ENCODE data around the gene NAIF1. TPM values are rescaled to one million over a fixed set of nuclear protein-coding genes. Genes with fewer than 3 reads are reported as not detected.

Gene NAIF1
- total RNA-seq, 1 donor from 2014 or later, result 11.8 TPM

GRCh38 chr9:128062279-128062678, 4.8 kb downstream of the NAIF1 start:
- intact Hi-C loops (cut with DNase I), result no loop called here
- no peak for DNase-seq
- Histone ChIP-seq H3K4me3 (no peak overlapping the region), H3K27me3 (no peaks in the 10 kb centered on the region), H3K36me3 (no peaks in the 10 kb centered on the region), H3K4me1 (peaks cover 57% of the 10 kb centered on the region), H3K9me3 (no peaks in the 10 kb centered on the region), H3K27ac (no peak overlapping the region)
- no peak for ATAC-seq
- TF ChIP-seq, protein P1, sequence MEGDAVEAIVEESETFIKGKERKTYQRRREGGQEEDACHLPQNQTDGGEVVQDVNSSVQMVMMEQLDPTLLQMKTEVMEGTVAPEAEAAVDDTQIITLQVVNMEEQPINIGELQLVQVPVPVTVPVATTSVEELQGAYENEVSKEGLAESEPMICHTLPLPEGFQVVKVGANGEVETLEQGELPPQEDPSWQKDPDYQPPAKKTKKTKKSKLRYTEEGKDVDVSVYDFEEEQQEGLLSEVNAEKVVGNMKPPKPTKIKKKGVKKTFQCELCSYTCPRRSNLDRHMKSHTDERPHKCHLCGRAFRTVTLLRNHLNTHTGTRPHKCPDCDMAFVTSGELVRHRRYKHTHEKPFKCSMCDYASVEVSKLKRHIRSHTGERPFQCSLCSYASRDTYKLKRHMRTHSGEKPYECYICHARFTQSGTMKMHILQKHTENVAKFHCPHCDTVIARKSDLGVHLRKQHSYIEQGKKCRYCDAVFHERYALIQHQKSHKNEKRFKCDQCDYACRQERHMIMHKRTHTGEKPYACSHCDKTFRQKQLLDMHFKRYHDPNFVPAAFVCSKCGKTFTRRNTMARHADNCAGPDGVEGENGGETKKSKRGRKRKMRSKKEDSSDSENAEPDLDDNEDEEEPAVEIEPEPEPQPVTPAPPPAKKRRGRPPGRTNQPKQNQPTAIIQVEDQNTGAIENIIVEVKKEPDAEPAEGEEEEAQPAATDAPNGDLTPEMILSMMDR (IDR thresholded peaks at IDR 0.05), result no peak

- Histone ChIP-seq H3K36me3 (no peaks in the 10 kb centered on the region), H3K27ac (peak overlapping the region; percentile 9), H3K4me1 (peaks cover 59% of the 10 kb centered on the region), H3K9me3 (no peaks in the 10 kb centered on the region), H3K4me3 (no peak overlapping the region), H3K27me3 (no peaks in the 10 kb centered on the region)
- DNase-seq, result no peak
- ATAC-seq, result no peak
- TF ChIP-seq, protein P1 (IDR thresholded peaks at IDR 0.05), result no peak
- intact Hi-C loops (cut with DNase I), result no loop called here
Measured at GRCh38 chr9:128061275-128061960, 5.7 kb downstream of the NAIF1 start.

GRCh38 chr9:128059365-128059983, 7.6 kb downstream of the NAIF1 start:
- Histone ChIP-seq H3K4me3 (no peak overlapping the region), H3K27ac (no peak overlapping the region), H3K27me3 (no peaks in the 10 kb centered on the region), H3K36me3 (no peaks in the 10 kb centered on the region), H3K4me1 (peaks cover 63% of the 10 kb centered on the region), H3K9me3 (no peaks in the 10 kb centered on the region)
- intact Hi-C loops (cut with DNase I), result no loop called here
- DNase-seq (no peak), ATAC-seq (peak; percentile 5)
- TF ChIP-seq, protein P1 (IDR thresholded peaks at IDR 0.05), result no peak

GRCh38 chr9:128057724-128058409, 9.3 kb downstream of the NAIF1 start:
- DNase-seq (no peak), ATAC-seq (no peak)
- Histone ChIP-seq H3K27me3 (no peaks in the 10 kb centered on the region), H3K4me3 (no peak overlapping the region), H3K27ac (peak overlapping the region; percentile 90), H3K4me1 (peaks cover 66% of the 10 kb centered on the region), H3K9me3 (no peaks in the 10 kb centered on the region), H3K36me3 (no peaks in the 10 kb centered on the region)
- TF ChIP-seq, protein P1 (IDR thresholded peaks at IDR 0.05), result no peak
- intact Hi-C loops (cut with DNase I), result no loop called here

DNA sequence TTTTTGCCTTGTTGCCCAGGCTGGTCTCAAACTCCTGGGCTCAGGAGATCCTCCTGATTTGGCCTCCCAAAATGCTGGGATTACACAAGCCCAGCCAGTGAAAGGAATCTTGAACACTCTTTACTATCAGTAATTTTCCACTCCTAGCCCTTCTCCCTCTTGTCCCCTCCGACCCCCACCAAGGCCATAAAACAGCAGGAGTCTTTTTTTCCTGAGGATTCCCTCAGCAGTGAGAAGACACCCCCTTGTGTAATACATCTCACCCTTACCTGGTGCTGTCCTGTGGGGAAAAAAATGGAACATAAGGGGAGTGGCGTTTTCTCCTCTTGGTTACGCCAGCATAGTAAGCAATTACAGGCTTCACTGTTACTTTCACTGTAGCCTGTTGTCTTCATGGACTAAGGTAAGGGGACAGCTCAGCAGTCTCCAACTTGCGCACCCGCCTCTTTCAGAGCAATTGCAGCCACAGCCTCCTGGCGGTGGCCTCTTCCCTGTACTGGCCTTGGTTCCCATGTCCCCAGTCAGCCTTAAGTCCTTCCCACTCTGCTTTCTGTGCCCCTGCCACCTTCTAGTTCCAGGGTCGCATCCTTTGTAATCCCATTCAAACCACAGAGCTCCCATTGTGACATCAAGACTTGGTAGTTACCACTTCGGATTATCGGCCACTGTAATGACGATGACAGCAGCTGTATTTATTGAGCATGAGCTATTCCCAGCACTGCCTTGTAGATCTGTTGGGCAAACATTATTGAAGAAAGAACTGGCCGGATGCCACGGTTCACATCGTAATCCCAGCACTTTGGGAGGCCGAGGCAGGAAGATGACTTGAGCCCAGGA, 10.0 kb downstream of the NAIF1 start:
- Histone ChIP-seq H3K4me1 (peaks cover 58% of the 10 kb centered on the region), H3K27me3 (no peaks in the 10 kb centered on the region), H3K9me3 (no peaks in the 10 kb centered on the region), H3K36me3 (no peaks in the 10 kb centered on the region), H3K27ac (peak overlapping the region; percentile 90), H3K4me3 (no peak overlapping the region)
- ATAC-seq, result no peak
- intact Hi-C loops (cut with DNase I), result no loop called here
- no peak for DNase-seq
- TF ChIP-seq, protein P1 (IDR thresholded peaks at IDR 0.05), result no peak

All from upper lobe of right lung (tissue), 1 donor.